ENCODE data around the gene YJU2. TPM values are rescaled to one million over a fixed set of nuclear protein-coding genes. Genes with fewer than 3 reads are reported as not detected.
A peak's percentile ranks its signal among the peaks of the same experiment; 100 is the strongest.
"Not testable (repeated sequence)": the region's sequence is repeated elsewhere in the genome, so short reads cannot be mapped to it uniquely, and the experiment has no call there.

The YJU2 gene
- 13.3 and 17.2 TPM in 2 replicates for total RNA-seq
- 14.5 TPM for polyA plus RNA-seq (2012)

DNA sequence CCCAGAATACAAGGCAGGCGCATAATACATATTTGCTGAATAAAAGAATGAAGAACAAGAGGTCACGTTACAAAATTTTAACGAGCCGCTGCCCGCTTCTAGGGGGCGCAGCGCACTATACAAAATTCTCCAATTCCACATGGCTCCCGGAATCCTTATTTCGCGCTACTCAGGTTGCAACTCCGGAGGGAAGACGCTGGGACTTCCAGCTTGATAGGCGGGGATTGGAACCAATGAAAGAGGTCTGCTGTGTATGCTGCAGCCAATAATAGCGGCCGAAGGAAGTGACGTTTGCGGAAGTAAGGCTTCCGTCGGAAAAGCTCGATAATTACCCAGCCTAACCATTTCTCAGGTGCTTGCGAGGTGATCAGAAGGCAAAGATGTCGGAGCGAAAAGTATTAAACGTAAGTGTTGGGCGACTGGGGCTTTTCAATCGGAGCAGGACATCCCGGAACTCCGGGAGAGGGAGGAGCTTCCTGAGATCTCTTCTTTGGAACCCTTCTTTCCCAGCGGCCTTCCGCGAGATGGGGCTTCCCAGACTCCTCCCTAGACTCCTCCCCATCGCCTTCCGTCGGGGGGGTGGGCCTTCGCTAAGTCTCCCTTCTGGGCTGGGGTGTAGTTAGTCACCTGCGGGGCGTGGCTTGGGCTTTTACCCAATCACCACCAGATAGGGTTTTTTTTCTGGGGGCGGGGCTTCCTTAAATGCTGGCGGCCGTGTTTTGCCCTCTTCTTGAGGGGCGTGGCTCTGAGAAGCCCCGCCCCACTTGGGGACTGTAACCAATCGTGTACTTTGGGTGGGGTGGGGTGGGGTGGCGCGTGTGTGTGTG lies at the start of gene YJU2:
YJU2 (plus strand) TSS at position 314 of the 827 bp plus-strand sequence; CDS start at position 381, 67 bp downstream.
- DNase-seq (ENCODE audit: low read depth), result peak; percentile 100

DNA sequence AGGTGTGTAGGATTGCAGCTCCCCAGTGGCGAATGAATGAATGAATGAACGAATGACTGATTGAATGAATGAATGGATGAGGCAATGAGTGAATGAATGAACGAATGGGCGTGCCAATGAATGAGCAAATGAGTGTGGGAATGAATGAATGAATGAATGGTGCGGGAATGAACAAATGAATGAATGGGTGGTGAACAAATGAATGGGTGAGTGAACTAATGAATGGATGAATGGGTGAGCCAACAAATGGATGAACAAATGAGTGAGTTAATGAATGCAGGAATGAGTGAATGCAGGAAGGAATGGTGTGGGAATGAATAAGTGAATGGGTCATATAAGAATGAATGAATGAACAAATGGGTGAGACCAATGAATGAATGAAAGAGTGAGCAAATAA lies 49.7 kb upstream of the YJU2 start:
- no peak for DNase-seq (ENCODE audit: low read depth)

DNA sequence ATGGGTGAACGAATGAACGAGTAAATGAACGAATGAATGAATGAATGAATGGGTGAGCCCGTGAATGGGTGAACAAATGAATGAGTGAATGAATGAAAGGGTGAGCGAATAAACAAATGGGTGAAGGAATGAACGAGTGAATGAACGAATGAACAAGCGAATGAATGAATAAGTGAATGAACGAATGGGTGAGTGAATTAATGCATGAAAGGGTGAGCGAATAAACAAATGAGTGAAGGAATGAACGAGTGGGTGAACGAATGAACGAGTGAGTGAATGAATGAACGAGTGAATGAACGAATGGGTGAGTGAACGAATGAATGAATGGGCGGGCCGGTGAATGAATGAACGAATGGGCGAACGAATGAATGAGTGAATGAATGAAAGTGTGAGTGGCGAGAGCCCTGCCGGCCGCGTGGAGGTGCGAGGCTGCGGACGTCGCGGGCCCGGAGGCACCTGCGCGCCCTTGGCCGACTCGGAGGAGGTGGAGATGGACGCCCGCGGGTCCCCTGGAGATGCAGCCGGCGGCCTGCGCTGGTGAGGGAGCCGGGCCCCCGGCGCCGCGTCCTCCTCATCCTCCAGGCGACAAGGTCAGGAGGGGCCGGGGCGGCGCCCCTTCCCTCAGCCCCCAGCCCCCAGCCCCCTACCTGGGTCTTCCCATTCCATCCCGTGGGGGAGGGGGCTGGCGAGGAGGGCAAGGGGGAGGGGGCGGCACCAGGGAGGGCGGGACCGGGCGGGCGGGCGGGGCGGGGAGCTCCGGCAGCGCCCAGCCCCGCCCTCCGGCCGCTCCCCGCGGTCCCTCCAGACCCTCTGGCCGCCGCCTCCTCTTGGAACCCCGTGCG lies 49.0 kb upstream of the YJU2 start:
- DNase-seq (ENCODE audit: low read depth), result peak; percentile 27

DNA sequence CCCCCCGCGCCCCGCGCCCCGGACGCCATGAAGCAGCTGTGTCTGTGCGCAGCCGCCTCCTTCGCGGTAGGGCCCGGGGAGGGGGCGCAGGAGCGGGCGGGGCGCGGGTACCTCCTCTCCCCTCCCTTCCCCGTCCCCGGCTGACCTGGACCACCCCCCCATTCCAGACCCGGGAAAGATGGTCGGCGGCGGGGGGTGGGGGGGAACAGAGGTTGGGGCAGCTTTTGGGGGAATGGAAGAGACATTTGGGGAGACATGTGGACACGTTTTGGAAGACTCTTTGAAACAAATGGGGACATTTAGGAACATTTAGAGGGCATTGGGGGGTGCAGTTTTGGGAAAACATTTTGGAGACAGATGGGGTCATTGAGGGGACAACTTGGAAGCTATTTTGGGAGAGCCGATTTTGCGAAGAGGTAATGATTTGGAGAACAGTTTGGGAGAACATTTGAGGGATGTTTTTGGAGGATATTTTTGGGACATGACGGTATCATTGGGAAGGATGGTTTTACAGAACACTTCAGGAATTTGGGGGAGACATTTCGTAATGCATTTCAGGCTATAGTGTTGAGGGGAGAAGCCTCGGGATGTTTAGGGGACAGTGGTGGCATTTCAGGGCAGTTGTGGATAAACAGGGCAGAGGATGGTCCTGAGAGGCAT lies 48.3 kb upstream of the YJU2 start:
- no peak for DNase-seq (ENCODE audit: low read depth)

DNA sequence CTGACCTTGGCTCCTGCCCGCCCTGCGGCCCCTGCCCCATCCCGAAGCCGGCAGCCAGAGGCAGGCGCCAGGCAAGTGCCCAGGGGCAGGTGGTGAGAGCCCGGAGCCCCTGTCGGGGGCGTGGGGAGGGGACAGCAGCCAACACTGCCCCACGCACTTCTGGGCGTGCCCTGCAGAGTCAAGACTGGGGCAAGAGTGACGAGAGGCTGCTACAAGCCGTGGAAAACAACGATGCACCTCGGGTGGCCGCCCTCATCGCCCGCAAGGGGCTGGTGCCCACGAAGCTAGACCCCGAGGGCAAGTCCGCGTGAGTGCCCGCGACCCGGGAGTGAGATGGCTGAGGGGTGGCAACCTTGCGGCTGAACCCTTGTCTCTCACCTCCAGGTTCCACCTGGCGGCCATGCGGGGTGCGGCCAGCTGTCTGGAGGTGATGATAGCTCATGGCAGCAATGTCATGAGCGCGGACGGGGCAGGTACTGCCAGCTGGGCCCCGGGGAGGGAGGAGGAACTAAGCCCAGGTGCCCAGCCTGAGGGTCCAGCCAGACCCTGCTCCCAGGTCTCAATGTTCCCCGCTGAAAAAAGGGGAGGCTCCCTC lies 47.1 kb upstream of the YJU2 start:
- no peak for DNase-seq (ENCODE audit: low read depth)

DNA sequence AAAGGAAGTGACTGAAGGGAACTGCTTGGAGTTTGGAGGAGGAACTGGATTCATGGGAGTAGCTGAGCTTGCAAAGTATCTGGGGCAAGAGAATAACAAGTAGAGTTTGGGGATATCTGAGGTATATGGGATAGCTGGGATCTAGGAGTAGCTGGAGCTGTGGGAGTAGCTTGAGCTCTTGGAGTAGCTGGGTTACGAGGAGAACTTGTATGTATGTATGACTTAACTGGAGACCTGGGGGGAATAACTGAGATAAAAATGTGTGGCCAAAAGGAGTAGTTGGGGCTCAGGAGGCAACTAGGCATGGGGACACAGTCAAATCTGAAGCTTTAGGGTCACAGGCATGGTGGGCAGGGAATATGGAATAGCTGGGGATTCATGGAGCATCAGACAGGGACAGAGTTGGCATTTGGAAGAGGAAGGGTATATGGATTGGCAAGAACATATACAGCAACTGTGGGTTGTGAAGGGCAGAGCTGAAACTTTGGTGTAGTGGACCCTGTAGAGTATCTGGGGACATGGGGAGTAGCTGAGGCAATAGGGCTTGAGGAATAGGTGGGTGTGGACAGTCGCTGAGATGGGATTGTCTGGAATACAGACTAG lies 45.8 kb upstream of the YJU2 start:
- no peak for DNase-seq (ENCODE audit: low read depth)

DNA sequence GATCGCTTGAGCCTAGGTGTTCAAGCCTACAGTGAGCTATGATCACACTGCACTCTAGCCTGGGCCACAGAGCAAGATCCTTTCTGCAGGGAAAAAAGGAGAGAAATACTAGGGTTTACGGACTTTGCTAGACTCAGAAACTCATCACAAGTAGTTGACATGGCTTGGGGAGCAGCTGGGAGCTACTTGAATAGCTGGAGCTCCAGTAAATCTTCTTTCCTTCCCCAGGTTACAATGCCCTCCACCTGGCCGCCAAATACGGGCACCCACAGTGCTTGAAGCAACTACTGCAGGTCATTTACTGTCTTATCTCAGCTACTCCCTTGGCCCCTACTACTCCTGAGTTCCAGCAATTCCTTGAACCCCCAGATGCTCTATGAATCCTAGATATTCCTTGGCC lies 45.1 kb upstream of the YJU2 start:
- DNase-seq (ENCODE audit: low read depth), result no peak

DNA sequence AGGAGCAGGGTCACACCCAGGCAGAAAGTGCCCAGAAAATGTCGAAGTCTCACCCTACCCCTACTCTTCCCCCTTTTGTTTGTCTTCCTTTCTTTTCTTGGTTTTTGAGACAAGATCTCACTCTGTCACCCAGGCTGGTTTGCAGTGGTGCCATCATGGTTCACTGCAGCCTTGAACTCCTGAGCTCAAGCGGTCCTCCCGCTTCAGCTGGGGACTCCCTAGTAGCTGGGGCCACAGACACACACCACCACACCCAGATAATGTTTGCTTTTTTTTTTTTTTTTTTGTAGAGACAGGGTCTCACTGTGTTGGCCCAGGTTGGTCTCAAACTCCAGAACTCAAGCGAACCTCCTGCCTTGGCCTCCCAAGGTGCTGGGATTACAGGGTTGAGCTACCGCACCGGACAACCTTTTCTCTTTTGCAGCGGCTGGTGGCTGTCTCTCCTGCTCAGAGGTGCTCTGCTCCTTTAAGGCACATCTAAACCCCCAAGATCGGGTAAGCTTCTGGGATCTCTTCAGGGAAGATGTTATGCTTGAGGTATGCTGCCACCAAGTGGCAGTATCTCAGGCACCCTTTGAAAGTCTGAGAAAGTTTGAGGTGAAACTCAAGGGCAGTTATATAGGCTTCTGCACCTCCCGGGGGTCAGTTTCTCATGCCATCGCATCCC lies 39.9 kb upstream of the YJU2 start:
- peak; percentile 44 for DNase-seq (ENCODE audit: low read depth)

DNA sequence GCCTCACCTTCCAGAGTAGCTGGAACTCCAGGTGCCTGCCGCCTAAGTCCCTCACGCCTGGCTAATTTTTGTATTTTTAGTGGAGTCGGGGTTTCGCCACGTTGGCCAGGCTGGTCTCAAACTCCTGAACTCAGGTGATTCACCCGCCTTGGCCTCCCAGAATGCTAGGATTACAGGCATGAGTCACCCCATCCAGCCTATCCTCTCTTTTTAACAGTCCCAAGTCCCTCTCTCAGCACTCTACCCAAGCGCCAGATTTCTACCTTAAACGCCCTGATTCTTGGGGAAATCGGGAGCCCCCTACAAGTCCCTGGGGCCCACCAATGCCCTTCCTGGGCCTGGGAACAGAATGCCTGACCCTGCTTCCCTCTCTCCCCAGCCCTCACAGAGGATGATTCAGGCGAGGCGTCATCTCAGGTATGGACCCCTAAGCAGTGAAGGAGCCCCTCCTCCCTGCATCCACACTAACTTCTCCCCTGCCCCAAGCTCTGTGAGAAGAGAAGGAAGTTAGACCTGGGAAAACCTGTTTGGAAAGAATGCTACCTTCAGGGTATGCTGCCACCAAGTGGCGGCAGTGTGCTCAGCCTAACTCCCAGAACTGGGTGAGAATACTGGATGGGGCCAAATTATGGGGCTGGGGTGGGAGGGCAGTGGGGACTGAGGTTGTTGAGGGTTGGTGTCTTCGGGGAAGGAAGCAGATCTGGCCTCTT lies 38.3 kb upstream of the YJU2 start:
- peak; percentile 26 for DNase-seq (ENCODE audit: low read depth)

DNA sequence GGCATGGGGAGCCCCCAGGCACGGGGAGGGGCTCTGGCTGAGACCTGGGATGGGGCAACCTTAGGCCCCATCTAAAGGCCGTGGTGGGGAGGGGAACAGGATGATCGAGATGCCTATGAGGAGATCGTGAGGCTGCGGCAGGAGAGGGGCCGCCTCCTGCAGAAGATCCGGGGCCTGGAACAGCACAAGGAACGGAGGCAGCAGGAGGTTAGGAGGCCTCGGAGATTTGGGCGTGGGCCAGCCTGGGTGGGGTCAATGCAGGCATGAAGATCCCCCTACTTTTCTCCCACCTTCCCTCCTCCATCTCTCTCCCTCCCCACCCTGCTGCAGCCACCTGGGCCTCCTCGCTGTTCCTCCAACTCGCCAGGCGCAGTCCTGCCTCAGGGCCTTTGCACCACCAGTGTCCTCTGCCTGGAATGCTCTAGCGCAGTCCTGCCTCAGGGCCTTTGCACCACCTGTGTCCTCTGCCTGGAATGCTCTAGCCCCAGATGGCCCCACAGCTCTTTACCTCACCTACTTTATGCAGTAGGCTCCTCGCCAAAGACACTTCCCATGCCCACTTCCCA lies 36.6 kb upstream of the YJU2 start:
- DNase-seq (ENCODE audit: low read depth), result no peak

DNA sequence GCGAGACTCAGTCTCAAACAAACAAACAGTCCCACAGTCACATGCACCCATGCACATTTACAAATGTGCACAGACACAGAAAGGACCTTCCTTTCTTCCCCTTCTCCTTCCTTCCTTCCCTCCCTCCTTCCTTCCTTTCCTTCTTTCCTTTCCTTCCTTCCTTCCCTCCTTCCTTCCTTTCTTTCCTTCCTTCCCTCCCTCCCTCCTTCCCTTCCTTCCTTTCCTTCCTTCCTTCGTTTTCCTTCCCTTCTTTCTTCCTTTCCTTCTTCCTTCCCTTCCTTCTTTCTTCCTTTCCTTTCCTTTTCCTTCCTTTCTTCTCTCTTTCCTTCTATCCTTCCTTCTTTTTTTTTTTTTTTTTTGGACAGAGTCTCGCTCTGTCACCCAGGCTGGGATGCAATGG lies 33.8 kb upstream of the YJU2 start:
- DNase-seq (ENCODE audit: low read depth), result no peak

DNA sequence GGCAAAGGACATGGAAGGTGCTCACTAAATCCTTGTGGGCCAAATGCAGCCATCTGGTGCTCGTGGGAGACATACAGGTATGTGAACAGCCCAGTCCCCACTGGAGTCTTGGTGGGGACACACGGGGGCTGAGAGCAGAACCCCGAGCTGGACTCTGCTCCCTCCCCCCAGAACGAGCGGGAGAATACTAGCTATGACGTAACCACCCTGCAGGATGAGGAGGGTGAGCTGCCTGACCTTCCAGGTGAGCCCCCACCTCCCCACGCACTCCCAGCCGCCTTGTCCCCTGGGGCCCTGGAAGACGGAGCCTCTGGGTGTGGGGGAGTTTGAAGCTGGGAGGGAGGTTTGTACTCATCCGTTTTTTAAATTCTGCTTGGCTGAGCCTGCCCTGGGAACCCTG lies 31.1 kb upstream of the YJU2 start:
- DNase-seq (ENCODE audit: low read depth), result no peak

DNA sequence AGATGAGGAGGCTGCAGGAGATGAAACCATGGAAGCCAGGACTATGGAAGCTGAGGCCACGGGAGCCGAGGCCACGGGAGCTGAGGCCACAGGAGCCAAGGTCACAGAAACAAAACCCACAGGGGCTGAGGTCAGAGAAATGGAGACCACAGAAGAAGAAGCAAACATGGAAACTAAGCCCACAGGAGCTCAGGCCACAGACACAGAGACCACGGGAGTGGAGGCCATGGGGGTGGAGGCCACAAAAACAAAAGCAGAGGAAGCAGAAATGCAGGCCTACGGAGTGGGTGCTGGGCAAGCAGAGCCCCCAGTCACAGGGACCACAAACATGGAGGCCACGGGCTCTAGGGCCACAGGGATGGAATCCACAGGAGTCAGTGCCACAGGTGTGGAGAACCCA lies 30.0 kb upstream of the YJU2 start:
- DNase-seq (ENCODE audit: low read depth), result no peak

DNA sequence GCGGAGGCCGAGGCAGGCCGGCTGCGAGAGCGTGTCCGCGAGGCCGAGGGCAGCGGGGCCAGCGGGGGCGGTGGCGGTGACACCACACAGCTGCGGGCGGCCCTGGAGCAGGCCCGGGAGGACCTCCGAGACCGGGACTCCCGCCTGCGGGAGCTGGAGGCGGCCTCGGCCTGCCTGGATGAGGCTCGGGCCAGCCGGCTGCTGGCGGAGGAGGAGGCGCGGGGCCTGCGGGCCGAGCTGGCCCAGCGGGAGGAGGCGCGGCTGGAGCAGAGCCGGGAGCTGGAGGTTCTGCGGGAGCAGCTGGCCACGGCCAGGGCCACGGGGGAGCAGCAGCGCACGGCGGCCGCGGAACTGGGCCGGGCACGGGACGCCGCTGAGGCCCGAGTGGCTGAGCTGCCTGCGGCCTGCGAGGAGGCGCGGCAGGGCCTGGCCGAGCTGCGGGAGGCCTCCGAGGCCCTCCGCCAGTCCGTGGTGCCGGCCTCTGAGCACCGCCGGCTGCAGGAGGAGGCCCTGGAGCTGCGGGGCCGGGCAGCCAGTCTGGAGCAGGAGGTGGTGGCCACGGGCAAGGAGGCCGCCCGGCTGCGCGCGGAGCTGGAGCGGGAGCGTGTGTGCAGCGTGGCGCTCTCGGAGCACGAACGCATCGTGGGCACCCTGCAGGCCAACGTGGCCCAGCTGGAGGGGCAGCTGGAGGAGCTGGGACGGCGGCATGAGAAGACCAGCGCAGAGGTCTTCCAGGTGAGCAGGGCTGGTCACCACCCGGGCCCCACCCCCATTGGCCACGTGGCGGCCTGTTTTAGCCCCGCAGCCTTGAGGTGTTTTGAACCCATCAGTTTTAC lies 29.2 kb upstream of the YJU2 start:
- DNase-seq (ENCODE audit: low read depth), result no peak

DNA sequence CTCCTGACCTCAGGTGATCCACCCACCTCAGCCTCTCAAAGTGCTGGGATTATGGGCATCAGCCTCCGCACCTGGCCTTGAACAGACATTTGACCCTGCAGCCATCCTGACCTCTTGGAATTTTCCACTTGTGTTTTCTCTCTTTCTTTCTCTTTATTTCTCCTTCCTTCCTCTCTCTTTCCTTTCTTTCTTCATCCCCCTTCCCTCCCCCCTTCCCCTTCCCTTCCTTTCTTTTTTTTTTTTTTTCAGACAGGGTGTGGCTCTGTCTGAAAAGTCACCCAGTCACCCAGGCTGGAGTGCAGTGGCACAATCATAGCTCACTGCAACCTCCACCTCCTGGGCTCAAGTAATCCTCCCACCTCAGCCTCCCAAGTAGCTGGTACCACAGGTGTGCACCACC lies 28.4 kb upstream of the YJU2 start:
- not testable (repeated sequence) for DNase-seq (ENCODE audit: low read depth)

DNA sequence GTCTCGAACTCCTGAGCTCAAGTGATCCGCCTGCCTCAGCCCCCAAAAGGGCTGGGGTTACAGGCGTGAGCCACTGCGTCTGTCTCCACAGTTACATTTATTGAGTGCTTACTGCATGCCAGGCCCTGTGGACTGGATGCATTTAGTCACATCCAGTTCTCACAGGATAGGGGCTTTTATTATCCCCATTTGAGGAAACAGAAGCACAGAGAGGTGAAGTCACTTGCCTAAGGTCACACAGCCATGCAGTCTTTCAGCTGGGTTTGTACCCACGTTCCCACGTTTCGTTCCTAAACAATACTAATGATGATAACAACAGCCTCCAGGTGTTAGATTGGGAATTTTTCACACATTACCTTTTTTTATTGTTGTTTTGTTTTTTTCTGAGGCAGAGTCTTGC lies 26.7 kb upstream of the YJU2 start:
- DNase-seq (ENCODE audit: low read depth), result no peak

DNA sequence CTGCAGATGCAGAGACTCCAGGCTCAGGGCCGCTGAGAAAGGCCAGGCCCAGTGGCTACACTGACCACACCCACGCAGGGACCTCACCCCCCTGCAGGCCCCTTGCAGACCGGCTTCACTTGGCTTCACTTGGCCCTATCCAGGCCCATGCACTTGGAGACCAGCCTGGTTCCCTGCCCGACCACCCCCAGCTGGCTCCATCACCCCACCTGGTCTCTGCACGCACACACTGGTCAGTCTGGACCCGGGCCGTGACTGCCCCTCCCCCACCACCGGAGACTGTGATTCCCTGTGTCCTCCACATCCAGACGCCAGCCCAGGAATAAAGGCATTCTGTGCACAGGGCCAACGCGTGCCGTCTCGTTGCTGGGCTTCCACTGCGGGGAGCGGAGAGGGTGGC lies 22.4 kb upstream of the YJU2 start:
- DNase-seq (ENCODE audit: low read depth), result no peak

DNA sequence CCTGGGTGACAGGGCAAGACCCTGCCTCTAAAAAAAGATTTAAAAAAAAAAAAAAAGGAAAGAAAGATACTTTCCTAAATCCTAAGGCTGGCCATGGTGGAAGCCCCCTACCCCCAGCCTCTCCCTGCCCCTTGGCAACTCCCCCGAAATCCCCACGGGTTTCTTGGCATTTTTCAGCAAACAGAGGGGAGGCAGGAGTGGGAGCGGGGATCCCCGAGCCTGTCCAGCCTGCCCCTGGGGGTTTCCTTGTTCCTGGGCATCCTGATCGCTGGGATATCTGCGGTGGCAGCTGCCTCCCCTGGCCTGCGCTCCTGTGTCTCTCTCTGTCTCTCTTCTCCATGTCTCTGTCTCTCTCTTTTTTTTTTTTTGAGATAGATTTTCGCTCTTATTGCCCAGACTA lies 21.0 kb upstream of the YJU2 start:
- DNase-seq (ENCODE audit: low read depth), result no peak

DNA sequence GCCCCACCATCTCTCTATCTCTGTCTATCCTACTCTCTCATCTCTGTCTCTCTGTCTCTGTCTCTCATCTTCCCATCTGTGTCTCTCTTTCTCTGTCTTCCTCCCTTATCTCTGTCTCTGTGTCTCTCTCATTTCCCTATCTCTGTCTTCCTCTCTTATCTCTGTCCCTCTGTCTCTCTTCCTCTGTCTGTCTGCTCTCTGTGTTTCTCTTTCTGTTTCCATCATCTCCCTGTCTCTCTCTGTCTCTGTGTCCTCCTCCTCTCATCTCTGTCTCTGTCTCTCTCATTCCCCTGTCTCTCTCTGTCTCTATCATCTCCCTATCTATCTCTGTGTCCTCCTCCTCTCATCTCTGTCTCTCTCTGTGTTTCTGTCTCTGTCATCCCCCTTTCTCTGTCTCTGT lies 19.1 kb upstream of the YJU2 start:
- no peak for DNase-seq (ENCODE audit: low read depth)

All from myocyte (in vitro differentiated cells).